ENCODE measurements around the gene ST6GALNAC2.
A peak's percentile ranks its signal among the peaks of the same experiment; 100 is the strongest.

ST6GALNAC2 gene

GRCh38 chr17:76553178-76553908 lies 32.3 kb downstream of the ST6GALNAC2 start:
- no peak for DNase-seq

- no peak for DNase-seq
Observed at GRCh38 chr17:76551685-76552084, 34.0 kb downstream of the ST6GALNAC2 start.

- DNase-seq = peak; percentile 73 to 80 (median 79)
Observed at GRCh38 chr17:76550712-76551615, 34.7 kb downstream of the ST6GALNAC2 start.

- no peak for DNase-seq
Observed at GRCh38 chr17:76549539-76549938, 36.1 kb downstream of the ST6GALNAC2 start.

- DNase-seq = no peak
Observed at GRCh38 chr17:76549215-76549518, 36.5 kb downstream of the ST6GALNAC2 start.

- DNase-seq = no peak
Observed at GRCh38 chr17:76548378-76549214, 37.1 kb downstream of the ST6GALNAC2 start.

GRCh38 chr17:76547642-76548202 lies 37.9 kb downstream of the ST6GALNAC2 start:
- no peak for DNase-seq

GRCh38 chr17:76547183-76547641 lies 38.4 kb downstream of the ST6GALNAC2 start:
- DNase-seq = peak; percentile 74 to 84 (median 80)

- no peak for DNase-seq
Observed at GRCh38 chr17:76546556-76547182, 39.0 kb downstream of the ST6GALNAC2 start.

- no peak for DNase-seq
Observed at GRCh38 chr17:76545918-76546555, 39.6 kb downstream of the ST6GALNAC2 start.

- no peak for DNase-seq
Observed at GRCh38 chr17:76544546-76545365, 40.9 kb downstream of the ST6GALNAC2 start.

GRCh38 chr17:76543826-76544545 lies 41.7 kb downstream of the ST6GALNAC2 start:
- DNase-seq = no peak

GRCh38 chr17:76543482-76543825 lies 42.2 kb downstream of the ST6GALNAC2 start:
- no peak for DNase-seq

GRCh38 chr17:76542984-76543383 lies 42.7 kb downstream of the ST6GALNAC2 start:
- no peak for DNase-seq

GRCh38 chr17:76542566-76542971 lies 43.1 kb downstream of the ST6GALNAC2 start:
- no peak for DNase-seq

- DNase-seq = no peak
Observed at GRCh38 chr17:76541739-76542454, 43.8 kb downstream of the ST6GALNAC2 start.

- peak; percentile 91 to 92 (median 91) for DNase-seq
Observed at GRCh38 chr17:76540381-76541300, 45.0 kb downstream of the ST6GALNAC2 start.

- DNase-seq = no peak
Observed at GRCh38 chr17:76539631-76540271, 45.9 kb downstream of the ST6GALNAC2 start, which contains the start of gene PRCD. PRCD (plus strand) TSS chr17:76540044; CDS start chr17:76540142, 98 bp downstream.
